Loucy (cell line): ENCODE data around the gene PPHLN1.
A peak's percentile ranks its signal among the peaks of the same experiment; 100 is the strongest.

Source experiments
- H2AFZ ChIP-seq: fragments of 200-600 bp; sonication (generic); 2 replicates; pipeline ENCODE4 v1.6.0; 2016; ENCODE audit warnings: antibody characterized with exemption, mild to moderate bottlenecking, low read length, moderate library complexity
- H3F3A ChIP-seq: fragments of 200-600 bp; 2 replicates; pipeline ENCODE4 v1.6.0; 2016; ENCODE audit warnings: antibody characterized with exemption, low read depth, mild to moderate bottlenecking
- H3K27me3 ChIP-seq: fragments of 200-600 bp; sonication (generic); 2 replicates; pipeline ENCODE4 v1.6.1; 2014; ENCODE audit warnings: low read length, mild to moderate bottlenecking; ENCODE audit not compliant: insufficient read depth, poor library complexity, severe bottlenecking
- H3K36me3 ChIP-seq: fragments of 200-600 bp; sonication (generic); 2 replicates; pipeline ENCODE4 v1.6.1; 2016; ENCODE audit warnings: low read length; ENCODE audit not compliant: insufficient read depth
- H3K4me1 ChIP-seq: fragments of 200-600 bp; sonication (generic); 2 replicates; pipeline ENCODE4 v1.5.1; 2014; ENCODE audit warnings: low read length, mild to moderate bottlenecking; ENCODE audit not compliant: insufficient read depth, poor library complexity, severe bottlenecking
- H3K4me2 ChIP-seq: fragments of 200-600 bp; sonication (generic); 2 replicates; pipeline ENCODE4 v1.6.0; 2014; ENCODE audit warnings: antibody characterized with exemption, low read length, low read depth, mild to moderate bottlenecking; ENCODE audit not compliant: poor library complexity, severe bottlenecking
- H3K4me3 ChIP-seq: fragments of 200-600 bp; sonication (generic); 2 replicates; pipeline ENCODE4 v1.5.1; 2014; ENCODE audit warnings: low read length, mild to moderate bottlenecking, mixed read lengths; ENCODE audit not compliant: poor library complexity, severe bottlenecking
- H3K79me2 ChIP-seq: fragments of 200-600 bp; sonication (generic); 2 replicates; pipeline ENCODE4 v1.6.1; 2014; ENCODE audit warnings: low read length; ENCODE audit not compliant: insufficient read depth
- H3K9ac ChIP-seq: fragments of 200-600 bp; sonication (generic); 2 replicates; pipeline ENCODE4 v1.6.0; 2014; ENCODE audit warnings: mild to moderate bottlenecking, low read depth, low read length, moderate library complexity; ENCODE audit not compliant: poor library complexity, severe bottlenecking
- H3K9me2 ChIP-seq: fragments of 200-600 bp; sonication (generic); replicated peaks from 2 replicates; pipeline ENCODE4 v1.6.1; 2016; ENCODE audit warnings: low read depth, low read length, mixed read lengths
- H3K9me3 ChIP-seq: fragments of 200-600 bp; sonication (generic); 2 replicates; pipeline ENCODE4 v1.6.1; 2014; ENCODE audit warnings: mild to moderate bottlenecking, antibody characterized with exemption, low read length, low read depth; ENCODE audit not compliant: insufficient read depth
- H4K20me1 ChIP-seq: fragments of 200-600 bp; sonication (generic); 2 replicates; pipeline ENCODE4 v1.6.0; 2014; ENCODE audit warnings: antibody characterized with exemption, low read length, mild to moderate bottlenecking; ENCODE audit not compliant: insufficient read depth, poor library complexity, severe bottlenecking
- CTCF ChIP-seq: fragments of 200-600 bp; sonication (generic); conservative IDR thresholded peaks from 2 replicates; pipeline ENCODE4 v1.5.1; 2014; ENCODE audit warnings: mild to moderate bottlenecking, antibody characterized with exemption, low read length
- EZH2phosphoT487 ChIP-seq: fragments of 200-600 bp; IDR thresholded peaks from 2 replicates; pipeline ENCODE4 v1.6.1; 2018; ENCODE audit warnings: antibody characterized with exemption, mild to moderate bottlenecking, moderate library complexity, borderline replicate concordance

PPHLN1 gene

GRCh38 chr12:42468921-42469320 is 143.0 kb downstream of the PPHLN1 start:
- Histone ChIP-seq H2AFZ (peak overlapping the region; percentile 58), H3K9ac (peak overlapping the region; percentile 6), H3K4me3 (no peak overlapping the region)

GRCh38 chr12:42469355-42470175 is 143.6 kb downstream of the PPHLN1 start:
- Histone ChIP-seq H3K9me2 (no peaks in the 10 kb centered on the region), H2AFZ (peak overlapping the region; percentile 58), H3K4me1 (peaks cover 21% of the 10 kb centered on the region), H3K4me3 (no peak overlapping the region), H4K20me1 (no peaks in the 10 kb centered on the region), H3K9me3 (no peaks in the 10 kb centered on the region), H3K79me2 (no peaks in the 10 kb centered on the region), H3K9ac (peak overlapping the region; percentile 6), H3K4me2 (peak overlapping the region; percentile 38), H3F3A (no peaks in the 10 kb centered on the region), H3K36me3 (no peaks in the 10 kb centered on the region), H3K27me3 (no peaks in the 10 kb centered on the region)
- no peak for TF ChIP-seq CTCF
- TF ChIP-seq EZH2phosphoT487 = no peak

More at GRCh38 chr12:42468921-42469320, 143.0 kb downstream of the PPHLN1 start:
- H3K9me3 ChIP-seq = no peaks in the 10 kb centered on the region
- peak overlapping the region; percentile 38 for H3K4me2 ChIP-seq
- H3K27me3 ChIP-seq = no peaks in the 10 kb centered on the region
- no peaks in the 10 kb centered on the region for H4K20me1 ChIP-seq
- TF ChIP-seq EZH2phosphoT487 = no peak
- TF ChIP-seq CTCF = no peak
- no peaks in the 10 kb centered on the region for H3K9me2 ChIP-seq
- H3K79me2 ChIP-seq = no peaks in the 10 kb centered on the region
- peaks cover 21% of the 10 kb centered on the region for H3K4me1 ChIP-seq
- H3K36me3 ChIP-seq = no peaks in the 10 kb centered on the region
- H3F3A ChIP-seq = no peaks in the 10 kb centered on the region

- TF ChIP-seq EZH2phosphoT487 = no peak
- no peak for TF ChIP-seq CTCF
- H3K9ac ChIP-seq = no peak overlapping the region
- peaks cover 21% of the 10 kb centered on the region for H3K4me1 ChIP-seq
- no peak overlapping the region for H3K4me3 ChIP-seq
- no peaks in the 10 kb centered on the region for H3K9me3 ChIP-seq
- no peaks in the 10 kb centered on the region for H3K9me2 ChIP-seq
- no peaks in the 10 kb centered on the region for H3K36me3 ChIP-seq
- no peaks in the 10 kb centered on the region for H3K79me2 ChIP-seq
- H3K4me2 ChIP-seq = no peak overlapping the region
- no peaks in the 10 kb centered on the region for H3K27me3 ChIP-seq
- H2AFZ ChIP-seq = no peak overlapping the region
- no peaks in the 10 kb centered on the region for H3F3A ChIP-seq
- H4K20me1 ChIP-seq = no peaks in the 10 kb centered on the region
These were observed 146.4 kb downstream of the PPHLN1 start for GRCh38 chr12:42472376-42472775.
